Medulla oblongata (tissue), 1 donor: ENCODE results near the gene LBHD1.
"Not testable (repeated sequence)": the region's sequence is repeated elsewhere in the genome, so short reads cannot be mapped to it uniquely, and the experiment has no call there.

Experiments
- DNase-seq: peaks from one replicate; pipeline ENCODE4 v3.0.0-alpha.2; 2015; ENCODE audit errors: extremely low spot score

Gene LBHD1

GRCh38 chr11:62693624-62694023 lies 21.6 kb upstream of the LBHD1 start:
- DNase-seq: not testable (repeated sequence)

GRCh38 chr11:62689421-62690183 lies 17.5 kb upstream of the LBHD1 start, which contains the start of gene LRRN4CL:
Gene LRRN4CL (minus strand): TSS chr11:62689530. CDS start chr11:62688508, 1,022 bp downstream.
- DNase-seq: no peak

GRCh38 chr11:62688491-62688890 lies 16.4 kb upstream of the LBHD1 start:
- no peak for DNase-seq

GRCh38 chr11:62687508-62688396 lies 15.7 kb upstream of the LBHD1 start:
- no peak for DNase-seq

- no peak for DNase-seq
These were observed 10.5 kb upstream of the LBHD1 start for GRCh38 chr11:62682518-62682917.

GRCh38 chr11:62680825-62681240 lies 8.8 kb upstream of the LBHD1 start:
- DNase-seq: no peak

- DNase-seq: peak; percentile 88
These were observed 7.0 kb upstream of the LBHD1 start, which contains the start of gene UBXN1 for GRCh38 chr11:62678770-62679696. Gene UBXN1 (minus strand): TSS chr11:62679073. CDS start chr11:62678923, 150 bp downstream.

- no peak for DNase-seq
These were observed 6.3 kb upstream of the LBHD1 start for GRCh38 chr11:62678433-62678769.

GRCh38 chr11:62677714-62678113 lies 5.6 kb upstream of the LBHD1 start:
- DNase-seq: no peak

- no peak for DNase-seq
These were observed 5.1 kb upstream of the LBHD1 start for GRCh38 chr11:62677156-62677555.

- DNase-seq: no peak
These were observed 4.6 kb upstream of the LBHD1 start for GRCh38 chr11:62676698-62677097.

- DNase-seq: not testable (repeated sequence)
These were observed 3.3 kb upstream of the LBHD1 start for GRCh38 chr11:62675415-62675814.

GRCh38 chr11:62673196-62673525 lies 1.1 kb upstream of the LBHD1 start:
- DNase-seq: no peak

- DNase-seq: no peak
These were observed 845 bp downstream of the LBHD1 start for GRCh38 chr11:62671236-62671607.

GRCh38 chr11:62669420-62670161 lies 2.5 kb downstream of the LBHD1 start:
- no peak for DNase-seq

- DNase-seq: no peak
These were observed 4.6 kb downstream of the LBHD1 start for GRCh38 chr11:62667460-62667859.

- DNase-seq: no peak
These were observed 5.7 kb downstream of the LBHD1 start for GRCh38 chr11:62666259-62666926.

GRCh38 chr11:62665599-62666258 lies 6.3 kb downstream of the LBHD1 start:
- DNase-seq: peak; percentile 39

- DNase-seq: peak; percentile 96
These were observed 6.9 kb downstream of the LBHD1 start, which contains the start of the genes C11orf98 and CSKMT for GRCh38 chr11:62665075-62665598. Gene C11orf98 (minus strand): TSS chr11:62665210. CDS start chr11:62665169, 41 bp downstream. Gene CSKMT (plus strand): TSS chr11:62665312. CDS start chr11:62665880, 568 bp downstream.
